Stomach (tissue), 9 donors: ENCODE data around the gene RBMS2. TPM values are rescaled to one million over a fixed set of nuclear protein-coding genes. Genes with fewer than 3 reads are reported as not detected.

ENCODE experiments used
- DNase-seq, 2 donors: peaks; one replicate each; pipeline versions ENCODE4 v3.0.0 to v3.0.0-alpha.2; 2013 to 2019
- H3K27ac ChIP-seq, 5 donors: fragments of 200-600 bp in 4 of 5; sonication (generic) in 4 of 5; one replicate each; pipeline ENCODE4 v1.5.1; 2013 to 2019; ENCODE audit warnings: mild to moderate bottlenecking in 1 of 5, moderate library complexity in 1 of 5
- H3K27me3 ChIP-seq, 3 donors: fragments of 200-600 bp; sonication (generic); one replicate each; pipeline ENCODE4 v1.5.1; 2017 to 2019; ENCODE audit warnings: mixed run types in 1 of 3
- H3K36me3 ChIP-seq, 4 donors: fragments of 200-600 bp; sonication (generic); 1 replicate in 3 of 4; 2 replicates in 1 of 4; pipeline ENCODE4 v1.5.1; 2016 to 2019
- H3K4me1 ChIP-seq, 4 donors: fragments of 200-600 bp; sonication (generic); one replicate each; pipeline ENCODE4 v1.5.1; 2016 to 2019
- H3K4me3 ChIP-seq, 4 donors: fragments of 200-600 bp; sonication (generic) in 3 of 4; one replicate each; pipeline ENCODE4 v1.5.1; 2016 to 2019; ENCODE audit warnings: mild to moderate bottlenecking in 1 of 4
- H3K9me3 ChIP-seq, 4 donors: fragments of 200-600 bp; sonication (generic); one replicate each; pipeline ENCODE4 v1.5.1; 2016 to 2019
- EP300 ChIP-seq: sonication (generic); formaldehyde crosslinking; IDR thresholded peaks from one replicate; pipeline ENCODE4 v1.6.1; 2017; ENCODE audit warnings: antibody characterized with exemption
- POLR2A ChIP-seq, 4 donors: fragments of 450-650 bp; IDR thresholded peaks; one replicate each; pipeline ENCODE4 v1.6.1; 2016; ENCODE audit warnings: antibody characterized with exemption in 4 of 4, control low read depth in 2 of 4, mild to moderate bottlenecking in 1 of 4, moderate library complexity in 1 of 4
- POLR2AphosphoS5 ChIP-seq, 3 donors: sonication (generic); formaldehyde crosslinking; IDR thresholded peaks; one replicate each; pipeline ENCODE4 v1.6.1; 2016; ENCODE audit warnings: antibody characterized with exemption in 3 of 3
- WGBS, 5 donors: extraction: QIAGEN DNeasy Blood & Tissue Kit in 3 of 5; methylation state at CpG; one replicate each; pipeline versions ENCODE4 v1.1.5 to v1.1.7; 2013 to 2018; 5-methylcytosine and 5-hydroxymethylcytosine counted together
- intact Hi-C: fragments of 100-400 bp; cut with DNase I; formaldehyde crosslinking; loops from one replicate; pipeline ENCODE4 v1.15.1; 2023; ENCODE audit warnings: low total_unique reads
- polyA plus RNA-seq, 3 donors: library from polyadenylated mRNA; stranded (reverse); fragments of 200-250 nt; gene quantifications; one replicate each; pipeline ENCODE4 v1.2.3, GENCODE V29; 2013
- total RNA-seq, 5 donors: library from RNA; depleted of rRNA; stranded (reverse); fragments of >200 nt; gene quantifications; one replicate each; pipeline versions ENCODE4 v1.1.0 to v1.2.3, GENCODE V29; 2014 to 2016
- TF ChIP-seq, protein P1 (sequence below), 7 experiments: fragments of 450-650 bp in 4 of 7; fragments of 200-600 bp in 3 of 7; sonication (generic) in 3 of 7; IDR thresholded peaks; one replicate each; pipeline ENCODE4 v1.5.1; 2016 to 2019; ENCODE audit warnings: antibody characterized with exemption in 7 of 7, control low read depth in 2 of 7, mild to moderate bottlenecking in 1 of 7
- donor health status: healthy with polysubstance abuse.
- donor health status: Bipolar disorder and iron deficiency.
- donor health status: healthy.

The RBMS2 gene
- total and polyA plus RNA-seq, 8 donors, result 4.2 to 123 (median 9.8) TPM

DNA sequence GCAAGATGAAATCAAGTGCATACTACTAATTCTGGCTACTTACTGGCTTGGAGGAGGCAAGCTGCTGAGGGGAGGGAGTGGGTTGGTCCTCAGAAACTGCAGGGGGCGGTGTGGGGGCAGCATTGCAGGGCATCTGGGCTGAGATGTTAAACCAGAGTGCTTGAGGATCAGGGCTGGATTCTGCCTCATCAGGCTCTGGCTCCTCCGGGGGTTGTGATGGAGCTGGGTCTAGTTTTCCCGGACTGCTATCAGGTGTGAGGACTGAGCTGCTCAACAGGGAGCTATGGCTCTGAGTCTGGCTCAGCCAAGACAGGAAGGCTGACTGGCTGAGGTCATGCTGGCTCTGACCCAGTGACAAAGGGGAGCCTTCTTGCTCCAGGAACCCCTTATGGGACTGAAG lies 79.9 kb downstream of the RBMS2 start:
- H3K27ac ChIP-seq, result no peak overlapping the region
- 74 to 85% (median 77%) methylated on average over 3 of the region's 3 CpGs for WGBS, 5 donors
- peaks cover 94 to 100% (median 100%) of the 10 kb centered on the region in 4 donors for H3K36me3 ChIP-seq
- no peaks in the 10 kb centered on the region for H3K27me3 ChIP-seq
- peak in 1 of 2 donors; percentile 28 for DNase-seq
- TF ChIP-seq, protein P1, sequence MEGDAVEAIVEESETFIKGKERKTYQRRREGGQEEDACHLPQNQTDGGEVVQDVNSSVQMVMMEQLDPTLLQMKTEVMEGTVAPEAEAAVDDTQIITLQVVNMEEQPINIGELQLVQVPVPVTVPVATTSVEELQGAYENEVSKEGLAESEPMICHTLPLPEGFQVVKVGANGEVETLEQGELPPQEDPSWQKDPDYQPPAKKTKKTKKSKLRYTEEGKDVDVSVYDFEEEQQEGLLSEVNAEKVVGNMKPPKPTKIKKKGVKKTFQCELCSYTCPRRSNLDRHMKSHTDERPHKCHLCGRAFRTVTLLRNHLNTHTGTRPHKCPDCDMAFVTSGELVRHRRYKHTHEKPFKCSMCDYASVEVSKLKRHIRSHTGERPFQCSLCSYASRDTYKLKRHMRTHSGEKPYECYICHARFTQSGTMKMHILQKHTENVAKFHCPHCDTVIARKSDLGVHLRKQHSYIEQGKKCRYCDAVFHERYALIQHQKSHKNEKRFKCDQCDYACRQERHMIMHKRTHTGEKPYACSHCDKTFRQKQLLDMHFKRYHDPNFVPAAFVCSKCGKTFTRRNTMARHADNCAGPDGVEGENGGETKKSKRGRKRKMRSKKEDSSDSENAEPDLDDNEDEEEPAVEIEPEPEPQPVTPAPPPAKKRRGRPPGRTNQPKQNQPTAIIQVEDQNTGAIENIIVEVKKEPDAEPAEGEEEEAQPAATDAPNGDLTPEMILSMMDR (IDR thresholded peaks at IDR 0.05), result peak in 1 of 7 experiments; percentile 4
- TF ChIP-seq POLR2A (IDR thresholded peaks at IDR 0.05), result no peak
- no peak for TF ChIP-seq EP300
- no peak for TF ChIP-seq POLR2AphosphoS5 (IDR thresholded peaks at IDR 0.05)
- no peaks in the 10 kb centered on the region for H3K9me3 ChIP-seq
- no peaks in the 10 kb centered on the region for H3K4me1 ChIP-seq
- intact Hi-C loops, result no loop called here
- no peak overlapping the region for H3K4me3 ChIP-seq

DNA sequence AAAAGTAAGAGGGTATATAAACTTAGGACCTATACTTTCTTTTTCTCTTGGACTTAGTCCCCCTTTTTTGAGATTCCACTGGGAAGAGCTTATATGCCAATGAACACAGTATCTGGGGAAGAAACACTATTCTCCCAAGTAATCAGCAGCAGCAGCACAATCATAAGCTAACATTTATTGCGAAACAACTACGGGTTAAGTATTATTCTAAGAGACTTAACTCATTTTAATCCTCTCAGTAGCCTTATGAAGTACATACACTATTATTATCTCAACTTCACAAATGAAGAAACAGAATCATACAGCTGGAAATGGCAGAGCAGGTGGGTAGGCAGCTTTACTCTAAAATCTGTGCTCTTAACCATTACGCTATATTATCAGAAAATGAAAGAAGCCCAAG lies 80.6 kb downstream of the RBMS2 start:
- 68 to 78% (median 72%) methylated on average over 3 of the region's 3 CpGs for WGBS, 5 donors
- Histone ChIP-seq H3K36me3 (peaks cover 96 to 100% (median 100%) of the 10 kb centered on the region in 4 donors), H3K4me3 (no peak overlapping the region), H3K9me3 (no peaks in the 10 kb centered on the region), H3K4me1 (no peaks in the 10 kb centered on the region), H3K27ac (no peak overlapping the region), H3K27me3 (no peaks in the 10 kb centered on the region)
- DNase-seq, result no peak
- intact Hi-C loops, result no loop called here
- TF ChIP-seq EP300, result no peak
- no peak for TF ChIP-seq POLR2A (IDR thresholded peaks at IDR 0.05)
- TF ChIP-seq, protein P1 (IDR thresholded peaks at IDR 0.05), result no peak
- no peak for TF ChIP-seq POLR2AphosphoS5 (IDR thresholded peaks at IDR 0.05)

DNA sequence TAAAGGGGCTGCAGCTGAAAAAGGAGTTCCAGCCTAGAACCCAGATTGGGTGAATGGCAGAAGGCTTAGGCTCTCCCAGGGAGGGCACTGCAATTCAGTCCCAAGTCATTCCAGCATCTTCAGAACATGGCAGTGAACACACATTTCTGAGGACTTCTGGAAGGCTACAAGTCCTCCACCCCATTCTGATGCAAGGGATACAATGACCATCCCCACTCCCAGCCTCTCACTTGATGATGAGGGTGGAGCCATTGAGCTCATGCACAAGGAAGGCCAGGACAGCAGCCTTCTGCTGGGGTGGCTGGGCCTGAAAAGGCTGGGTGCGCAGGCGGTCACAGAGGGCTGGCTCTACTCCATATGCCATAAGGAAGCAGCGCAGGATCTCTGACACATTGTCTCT lies 82.7 kb downstream of the RBMS2 start:
- no peak overlapping the region for H3K27ac ChIP-seq
- no peaks in the 10 kb centered on the region for H3K9me3 ChIP-seq
- 97 to 100% (median 98%) methylated on average over 3 of the region's 3 CpGs for WGBS, 5 donors
- H3K4me3 ChIP-seq, result no peak overlapping the region
- no peak for DNase-seq
- peaks cover 97 to 100% (median 100%) of the 10 kb centered on the region in 4 donors for H3K36me3 ChIP-seq
- TF ChIP-seq POLR2AphosphoS5 (IDR thresholded peaks at IDR 0.05), result no peak
- TF ChIP-seq, protein P1 (IDR thresholded peaks at IDR 0.05), result no peak
- TF ChIP-seq POLR2A (IDR thresholded peaks at IDR 0.05), result no peak
- TF ChIP-seq EP300, result no peak
- H3K27me3 ChIP-seq, result no peaks in the 10 kb centered on the region
- H3K4me1 ChIP-seq, result no peaks in the 10 kb centered on the region
- intact Hi-C loops, result no loop called here

DNA sequence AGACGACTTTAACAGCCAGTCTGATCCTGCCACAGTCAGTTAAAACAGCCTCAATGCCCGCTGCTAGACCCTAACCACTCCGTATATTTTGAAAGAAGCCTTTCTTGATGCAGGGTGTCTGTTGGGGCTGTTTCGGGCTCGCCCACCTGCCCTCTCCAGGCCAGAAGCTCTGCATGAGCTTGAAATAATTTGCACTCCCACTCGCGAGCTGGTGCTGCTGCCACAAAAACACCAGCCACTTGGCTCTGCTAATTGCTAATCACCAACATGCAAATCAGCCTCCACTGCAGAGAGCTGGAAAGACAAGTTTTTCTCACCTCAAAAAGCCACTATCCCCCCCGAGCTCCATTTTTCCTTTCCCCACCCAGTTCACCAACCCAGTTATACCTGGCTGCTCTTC lies 93.0 kb downstream of the RBMS2 start:
- 83 to 91% (median 85%) methylated on average over 8 of the region's 8 CpGs for WGBS, 5 donors
- no peaks in the 10 kb centered on the region for H3K9me3 ChIP-seq
- H3K36me3 ChIP-seq, result peaks cover 81 to 99% (median 91%) of the 10 kb centered on the region in 4 donors
- H3K4me1 ChIP-seq, result peaks cover 0 to 24% (median 5%) of the 10 kb centered on the region in 4 donors
- no peak for DNase-seq
- no peaks in the 10 kb centered on the region for H3K27me3 ChIP-seq
- H3K4me3 ChIP-seq, result no peak overlapping the region
- intact Hi-C loops, result no loop called here
- H3K27ac ChIP-seq, result no peak overlapping the region
- TF ChIP-seq POLR2AphosphoS5 (IDR thresholded peaks at IDR 0.05) (no peak), POLR2A (IDR thresholded peaks at IDR 0.05) (no peak), EP300 (no peak)
- TF ChIP-seq, protein P1 (IDR thresholded peaks at IDR 0.05), result no peak
